ENCODE measurements around the gene HNF4A. TPM values are rescaled to one million over a fixed set of nuclear protein-coding genes. Genes with fewer than 3 reads are reported as not detected.
A peak's percentile ranks its signal among the peaks of the same experiment; 100 is the strongest.

Gene HNF4A
- total and polyA plus RNA-seq, 2 of the 13 experiments (the other 11 are each of a cell fraction or from before 2014, with no cell fraction given): 80.9 to 169 TPM

- no peak for TF ChIP-seq TRAFD1 (CRISPR knock-in tag; IDR thresholded peaks at IDR 0.05; ENCODE audit: borderline replicate concordance)
- no peak for TF ChIP-seq GTF2F1 (IDR thresholded peaks at IDR 0.05; ENCODE audit: low read length)
- TF ChIP-seq ZNF740 (CRISPR knock-in tag; IDR thresholded peaks at IDR 0.05): no peak
- TF ChIP-seq, protein P1, sequence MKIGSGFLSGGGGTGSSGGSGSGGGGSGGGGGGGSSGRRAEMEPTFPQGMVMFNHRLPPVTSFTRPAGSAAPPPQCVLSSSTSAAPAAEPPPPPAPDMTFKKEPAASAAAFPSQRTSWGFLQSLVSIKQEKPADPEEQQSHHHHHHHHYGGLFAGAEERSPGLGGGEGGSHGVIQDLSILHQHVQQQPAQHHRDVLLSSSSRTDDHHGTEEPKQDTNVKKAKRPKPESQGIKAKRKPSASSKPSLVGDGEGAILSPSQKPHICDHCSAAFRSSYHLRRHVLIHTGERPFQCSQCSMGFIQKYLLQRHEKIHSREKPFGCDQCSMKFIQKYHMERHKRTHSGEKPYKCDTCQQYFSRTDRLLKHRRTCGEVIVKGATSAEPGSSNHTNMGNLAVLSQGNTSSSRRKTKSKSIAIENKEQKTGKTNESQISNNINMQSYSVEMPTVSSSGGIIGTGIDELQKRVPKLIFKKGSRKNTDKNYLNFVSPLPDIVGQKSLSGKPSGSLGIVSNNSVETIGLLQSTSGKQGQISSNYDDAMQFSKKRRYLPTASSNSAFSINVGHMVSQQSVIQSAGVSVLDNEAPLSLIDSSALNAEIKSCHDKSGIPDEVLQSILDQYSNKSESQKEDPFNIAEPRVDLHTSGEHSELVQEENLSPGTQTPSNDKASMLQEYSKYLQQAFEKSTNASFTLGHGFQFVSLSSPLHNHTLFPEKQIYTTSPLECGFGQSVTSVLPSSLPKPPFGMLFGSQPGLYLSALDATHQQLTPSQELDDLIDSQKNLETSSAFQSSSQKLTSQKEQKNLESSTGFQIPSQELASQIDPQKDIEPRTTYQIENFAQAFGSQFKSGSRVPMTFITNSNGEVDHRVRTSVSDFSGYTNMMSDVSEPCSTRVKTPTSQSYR (CRISPR knock-in tag; IDR thresholded peaks at IDR 0.05; ENCODE audit: borderline replicate concordance): no peak
- TF ChIP-seq THYN1 (CRISPR knock-in tag; IDR thresholded peaks at IDR 0.05; ENCODE audit: borderline replicate concordance, low read depth): no peak
- TF ChIP-seq MBD4 (IDR thresholded peaks at IDR 0.05; ENCODE audit: borderline replicate concordance, low read length): no peak
- TF ChIP-seq CBX2 (IDR thresholded peaks at IDR 0.05; ENCODE audit: low read depth, low read length): no peak
- TF ChIP-seq CBX2 (CRISPR knock-in tag; IDR thresholded peaks at IDR 0.05; ENCODE audit: low read depth): peak; percentile 54; the same call in 1 of the 2 replicates
- 0 out of 2 replicates have a peak, but pooled peaks have one; percentile 48 for TF ChIP-seq SNAPC2 (CRISPR knock-in tag; IDR thresholded peaks at IDR 0.05)
Observed at GRCh38 chr20:44400671-44400969, 45.1 kb downstream of the HNF4A start (continued).
